Muscle layer of colon (tissue), 2 donors: Measurements from ENCODE around the gene PPP4R1.

Experiments used
- H3K27ac ChIP-seq: one replicate; pipeline ENCODE4 v1.7.0; 2013; ENCODE audit warnings: low read depth, mild to moderate bottlenecking, low read length, moderate library complexity
- H3K27me3 ChIP-seq, 2 donors: one replicate each; pipeline ENCODE4 v1.7.0; 2013; ENCODE audit warnings: low read length in 2 of 2, mild to moderate bottlenecking in 2 of 2; ENCODE audit not compliant: insufficient read depth in 2 of 2, control insufficient read depth in 1 of 2
- H3K36me3 ChIP-seq: one replicate; pipeline ENCODE4 v1.7.0; 2013; ENCODE audit warnings: mild to moderate bottlenecking, low read length; ENCODE audit not compliant: insufficient read depth
- H3K4me1 ChIP-seq: one replicate; pipeline ENCODE4 v1.7.0; 2013; ENCODE audit warnings: mild to moderate bottlenecking, low read length; ENCODE audit not compliant: insufficient read depth
- H3K4me3 ChIP-seq, 2 donors: one replicate each; pipeline ENCODE4 v1.7.0; 2013; ENCODE audit warnings: low read length in 2 of 2, low read depth in 1 of 2, mild to moderate bottlenecking in 1 of 2, moderate library complexity in 1 of 2
- H3K9ac ChIP-seq: one replicate; pipeline ENCODE4 v1.7.0; 2013; ENCODE audit warnings: low read length
- H3K9me3 ChIP-seq: one replicate; pipeline ENCODE4 v1.7.0; 2013; ENCODE audit warnings: mild to moderate bottlenecking, low read length
- donor health status: abdominal sarcoma.
- donor health status: Adenocarcinoma of cecum.

The PPP4R1 gene

GRCh38 chr18:9539283-9539682, 75.1 kb downstream of the PPP4R1 start:
- Histone ChIP-seq H3K27me3 (no peaks in the 10 kb centered on the region), H3K9me3 (no peaks in the 10 kb centered on the region), H3K4me3 (no peak overlapping the region), H3K9ac (no peak overlapping the region), H3K4me1 (peaks cover 12% of the 10 kb centered on the region), H3K27ac (no peak overlapping the region), H3K36me3 (peaks cover 14% of the 10 kb centered on the region)

GRCh38 chr18:9537677-9538076, 76.7 kb downstream of the PPP4R1 start:
- Histone ChIP-seq H3K9ac (no peak overlapping the region), H3K9me3 (no peaks in the 10 kb centered on the region), H3K4me3 (no peak overlapping the region), H3K36me3 (peaks cover 29% of the 10 kb centered on the region), H3K27ac (no peak overlapping the region), H3K4me1 (peaks cover 12% of the 10 kb centered on the region), H3K27me3 (no peaks in the 10 kb centered on the region)

- no peak overlapping the region for H3K27ac ChIP-seq
- no peak overlapping the region for H3K9ac ChIP-seq
- H3K4me3 ChIP-seq, result no peak overlapping the region
- peaks cover 36% of the 10 kb centered on the region for H3K36me3 ChIP-seq
- peaks cover 12% of the 10 kb centered on the region for H3K4me1 ChIP-seq
- no peaks in the 10 kb centered on the region for H3K27me3 ChIP-seq
- no peaks in the 10 kb centered on the region for H3K9me3 ChIP-seq
Measured at GRCh38 chr18:9536354-9537152, 77.8 kb downstream of the PPP4R1 start.

GRCh38 chr18:9535430-9535991, 78.8 kb downstream of the PPP4R1 start:
- peaks cover 36% of the 10 kb centered on the region for H3K36me3 ChIP-seq
- no peak overlapping the region for H3K9ac ChIP-seq
- peak overlapping the region in 1 of 2 donors; percentile 9 for H3K4me3 ChIP-seq

GRCh38 chr18:9534844-9535243, 79.5 kb downstream of the PPP4R1 start:
- Histone ChIP-seq H3K27ac (no peak overlapping the region), H3K9me3 (no peaks in the 10 kb centered on the region), H3K4me1 (peaks cover 12% of the 10 kb centered on the region), H3K9ac (no peak overlapping the region), H3K27me3 (no peaks in the 10 kb centered on the region), H3K4me3 (no peak overlapping the region), H3K36me3 (peaks cover 38% of the 10 kb centered on the region)

More at GRCh38 chr18:9535430-9535991, 78.8 kb downstream of the PPP4R1 start:
- peak overlapping the region; percentile 89 for H3K27ac ChIP-seq
- no peaks in the 10 kb centered on the region for H3K9me3 ChIP-seq
- peaks cover 12% of the 10 kb centered on the region for H3K4me1 ChIP-seq
- H3K27me3 ChIP-seq, result no peaks in the 10 kb centered on the region

- H3K9me3 ChIP-seq, result no peaks in the 10 kb centered on the region
- peaks cover 39% of the 10 kb centered on the region for H3K36me3 ChIP-seq
- no peak overlapping the region for H3K27ac ChIP-seq
- peaks cover 12% of the 10 kb centered on the region for H3K4me1 ChIP-seq
- H3K27me3 ChIP-seq, result no peaks in the 10 kb centered on the region
- H3K4me3 ChIP-seq, result no peak overlapping the region
- no peak overlapping the region for H3K9ac ChIP-seq
Measured at GRCh38 chr18:9531791-9532410, 82.5 kb downstream of the PPP4R1 start.

GRCh38 chr18:9530226-9531009, 83.9 kb downstream of the PPP4R1 start:
- H3K9ac ChIP-seq, result no peak overlapping the region
- peaks cover 6% of the 10 kb centered on the region for H3K4me1 ChIP-seq
- no peaks in the 10 kb centered on the region for H3K27me3 ChIP-seq
- H3K36me3 ChIP-seq, result peaks cover 45% of the 10 kb centered on the region
- no peaks in the 10 kb centered on the region for H3K9me3 ChIP-seq
- no peak overlapping the region for H3K4me3 ChIP-seq
- no peak overlapping the region for H3K27ac ChIP-seq

- Histone ChIP-seq H3K27me3 (no peaks in the 10 kb centered on the region), H3K4me1 (no peaks in the 10 kb centered on the region), H3K9ac (no peak overlapping the region), H3K36me3 (peaks cover 24% of the 10 kb centered on the region), H3K4me3 (no peak overlapping the region), H3K27ac (no peak overlapping the region), H3K9me3 (no peaks in the 10 kb centered on the region)
Measured at GRCh38 chr18:9526458-9526857, 87.9 kb downstream of the PPP4R1 start.

- Histone ChIP-seq H3K36me3 (peaks cover 17% of the 10 kb centered on the region), H3K9me3 (no peaks in the 10 kb centered on the region), H3K9ac (no peak overlapping the region), H3K4me1 (no peaks in the 10 kb centered on the region), H3K27me3 (no peaks in the 10 kb centered on the region), H3K27ac (no peak overlapping the region), H3K4me3 (no peak overlapping the region)
Measured at GRCh38 chr18:9522952-9523351, 91.4 kb downstream of the PPP4R1 start.

GRCh38 chr18:9521770-9522169, 92.6 kb downstream of the PPP4R1 start:
- H3K9ac ChIP-seq, result no peak overlapping the region
- H3K9me3 ChIP-seq, result no peaks in the 10 kb centered on the region
- no peak overlapping the region for H3K27ac ChIP-seq
- no peaks in the 10 kb centered on the region for H3K27me3 ChIP-seq
- H3K36me3 ChIP-seq, result peaks cover 14% of the 10 kb centered on the region
- H3K4me3 ChIP-seq, result no peak overlapping the region
- H3K4me1 ChIP-seq, result no peaks in the 10 kb centered on the region

- no peaks in the 10 kb centered on the region for H3K4me1 ChIP-seq
- no peaks in the 10 kb centered on the region for H3K9me3 ChIP-seq
- H3K27me3 ChIP-seq, result no peaks in the 10 kb centered on the region
- H3K36me3 ChIP-seq, result peaks cover 9% of the 10 kb centered on the region
- no peak overlapping the region for H3K9ac ChIP-seq
- H3K27ac ChIP-seq, result no peak overlapping the region
- no peak overlapping the region for H3K4me3 ChIP-seq
Measured at GRCh38 chr18:9520666-9521065, 93.7 kb downstream of the PPP4R1 start.
